Muscle of arm (tissue), 12 donors: ENCODE data around the gene ZDHHC5. TPM values are rescaled to one million over a fixed set of nuclear protein-coding genes. Genes with fewer than 3 reads are reported as not detected.
"Not testable (repeated sequence)": the region's sequence is repeated elsewhere in the genome, so short reads cannot be mapped to it uniquely, and the experiment has no call there.

Source experiments
- DNase-seq: peaks from one replicate; pipeline ENCODE4 v3.0.0-alpha.2; 2013
- polyA plus RNA-seq, 12 donors: library from polyadenylated mRNA; unstranded; fragments of 120-200 nt; gene quantifications; one replicate each; pipeline ENCODE4 v1.2.1, GENCODE V29; 2013; ENCODE audit not compliant: insufficient read length in 12 of 12

ZDHHC5 gene
- polyA plus RNA-seq, 12 donors: 26.4 to 41.8 (median 31.3) TPM; not detected in 1

DNA sequence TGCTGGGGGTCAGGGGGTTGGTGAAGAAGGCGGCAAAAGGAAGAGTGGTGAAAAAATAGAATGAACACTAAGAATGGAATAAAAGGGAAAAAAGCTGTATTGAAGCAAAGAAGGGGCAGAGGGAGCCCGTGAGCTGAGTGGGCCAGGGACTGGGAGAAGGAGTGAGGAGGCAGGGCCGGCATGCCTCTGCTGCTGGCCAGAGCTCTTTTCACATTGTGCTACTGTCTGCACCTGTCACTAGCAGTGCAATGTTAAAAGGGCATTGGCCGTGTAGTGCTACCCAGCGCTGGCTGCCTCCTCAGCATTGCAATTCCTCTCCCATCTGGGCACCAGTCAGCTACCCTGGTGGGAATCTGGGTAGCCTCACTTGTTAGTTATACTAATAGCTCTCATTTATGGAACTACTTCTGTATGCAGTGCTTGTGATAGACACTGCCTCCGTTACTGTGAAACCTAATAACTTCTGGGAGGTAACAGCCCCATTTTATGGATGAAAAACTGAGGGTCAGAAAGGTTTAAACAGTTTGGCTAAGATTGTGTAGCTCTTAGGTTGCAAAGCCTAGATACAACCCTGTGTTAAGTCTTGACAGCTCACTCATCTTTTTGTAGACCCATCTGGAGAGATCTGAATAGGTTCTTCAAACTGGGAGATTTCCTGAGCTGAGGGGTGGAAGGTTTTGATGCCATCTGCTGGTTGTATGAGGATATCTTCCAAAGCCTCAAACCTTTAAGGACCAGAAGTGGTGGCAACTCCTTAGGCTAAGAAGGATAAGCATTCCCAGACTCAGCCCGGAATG, 26.7 kb upstream of the ZDHHC5 start:
- DNase-seq: no peak

DNA sequence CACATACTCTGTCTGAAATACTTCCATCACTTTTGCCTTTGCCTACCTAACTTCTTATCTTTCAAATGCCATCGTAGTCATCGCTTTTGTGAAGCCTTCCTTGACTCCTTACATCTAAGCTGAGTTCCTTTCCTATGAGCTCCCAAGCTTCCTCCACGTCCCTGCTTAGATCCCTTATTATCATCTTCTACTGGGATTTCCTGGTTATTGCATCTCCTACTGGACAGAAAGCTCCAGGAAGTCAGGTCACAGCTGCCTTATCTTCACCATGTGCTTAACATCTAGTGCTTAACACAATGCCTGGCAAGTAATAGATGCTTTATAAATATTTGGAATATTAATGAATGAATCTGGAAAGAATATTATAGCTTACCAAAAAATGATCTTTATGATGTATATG, 24.1 kb upstream of the ZDHHC5 start:
- no peak for DNase-seq

DNA sequence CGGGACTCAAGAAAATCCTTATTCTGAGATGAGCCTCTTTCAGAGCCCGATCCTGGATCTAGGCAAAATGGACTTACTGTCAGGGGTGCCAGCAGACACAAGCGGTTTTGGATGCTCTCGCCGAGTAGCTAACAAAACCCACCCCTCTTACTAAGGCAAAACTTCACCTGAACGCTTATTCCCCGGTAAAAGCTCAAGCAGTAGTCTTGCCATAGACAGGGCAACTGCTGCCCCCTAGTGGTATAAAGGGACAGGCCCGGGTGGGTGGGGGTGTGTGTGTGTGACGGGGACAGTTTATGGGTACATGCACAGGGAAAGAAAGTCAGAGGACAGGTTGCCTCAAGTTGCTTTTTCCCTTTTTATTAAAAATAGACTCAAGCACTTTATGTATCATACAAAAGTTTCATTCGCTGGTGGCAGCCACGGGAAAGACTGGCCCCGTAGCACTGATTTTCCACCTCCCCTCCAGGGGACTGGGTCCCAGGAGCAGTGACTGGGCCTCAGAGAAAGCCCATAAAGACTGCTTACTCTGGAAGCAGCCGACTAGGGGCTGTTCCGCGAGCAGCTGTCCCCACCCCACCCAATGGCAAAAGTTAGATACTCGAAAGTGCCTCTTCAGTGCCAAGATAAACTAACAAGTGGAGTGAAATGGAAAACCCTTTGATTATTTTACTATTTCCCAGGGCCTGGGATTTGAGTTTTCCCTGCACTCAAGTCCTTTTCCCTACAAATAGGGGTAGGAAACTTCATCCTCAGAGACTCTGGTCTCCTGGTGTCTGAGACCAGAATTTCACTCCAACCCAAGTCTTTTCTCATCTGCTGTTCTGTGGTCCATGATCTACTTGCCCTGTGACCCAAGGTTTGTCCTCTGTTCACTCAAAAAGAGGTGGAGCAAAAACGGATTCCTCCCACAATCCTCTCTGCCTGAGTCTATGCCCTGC, 22.9 kb upstream of the ZDHHC5 start:
- DNase-seq: peak; percentile 78

DNA sequence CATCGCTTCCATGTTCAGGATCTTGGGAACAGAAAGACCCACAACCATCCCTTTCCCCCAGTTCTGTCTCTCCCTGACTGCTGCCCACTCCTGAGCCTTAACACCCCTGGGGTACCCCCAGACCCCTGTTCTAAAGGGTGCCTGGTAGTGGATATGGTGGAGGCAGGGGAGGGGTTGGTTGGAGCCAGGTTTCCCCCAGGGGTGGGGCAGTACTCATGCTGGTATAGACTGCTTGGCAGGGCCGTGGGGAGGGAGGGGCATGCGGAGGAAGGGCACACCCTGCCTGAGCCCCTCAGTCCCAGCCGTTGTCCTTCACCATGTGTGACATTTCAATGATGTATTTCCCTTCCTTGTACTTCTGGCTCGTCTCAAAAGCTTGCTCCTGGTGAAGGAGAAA, 22.2 kb upstream of the ZDHHC5 start:
- DNase-seq: no peak

DNA sequence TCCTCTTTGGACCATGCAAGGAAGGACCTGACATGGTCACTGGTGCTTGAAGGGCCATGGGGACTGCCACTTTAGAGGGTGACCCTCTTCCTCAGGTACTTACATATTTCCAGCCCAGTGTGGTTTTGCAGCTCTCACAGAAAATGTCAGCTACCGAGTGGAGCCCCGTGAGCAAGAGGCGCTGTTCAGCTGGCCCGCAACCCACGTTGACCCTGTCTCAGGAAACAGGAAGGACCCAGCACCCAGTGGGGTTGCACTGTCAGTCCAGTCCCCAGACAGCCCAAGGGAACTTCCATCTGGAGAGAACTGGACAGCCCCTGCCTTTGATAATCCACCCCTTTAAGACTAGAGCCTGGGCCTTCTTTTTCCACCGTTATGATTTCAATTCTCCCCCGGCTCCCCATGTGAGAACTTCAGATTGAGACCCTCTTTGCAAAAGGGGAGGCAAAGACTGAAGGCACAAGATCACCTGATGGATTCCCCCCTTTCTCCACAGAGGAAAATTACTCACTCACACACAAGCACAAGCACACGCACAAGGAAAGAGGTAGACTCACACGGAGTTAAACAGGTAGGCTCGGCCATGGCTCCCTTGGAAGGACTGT, 21.6 kb upstream of the ZDHHC5 start:
- no peak for DNase-seq

DNA sequence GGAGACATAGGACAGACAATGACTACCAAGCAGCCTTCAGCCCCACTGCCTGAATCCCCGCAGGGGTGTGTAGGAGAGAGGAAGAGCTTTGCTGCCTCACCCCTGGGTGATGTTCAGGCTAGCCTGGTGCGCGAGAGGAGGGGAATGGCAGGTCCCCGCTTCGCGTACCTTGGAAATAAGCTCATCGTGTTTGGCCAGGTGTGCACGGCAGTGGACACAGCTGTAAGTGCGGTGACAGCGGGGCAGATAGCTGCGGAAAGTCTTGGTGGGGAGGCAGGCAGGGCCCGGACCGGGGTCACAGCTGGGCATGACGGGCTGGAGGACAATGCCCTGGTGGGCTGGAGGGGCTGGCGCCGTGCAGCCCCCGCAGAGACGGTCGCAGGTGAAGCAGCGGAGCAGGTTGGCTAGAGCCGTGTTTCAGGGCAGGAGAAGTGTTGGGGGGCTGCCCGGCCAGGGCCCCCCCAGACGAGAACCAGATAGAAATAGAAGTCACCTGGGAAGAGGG, 21.1 kb upstream of the ZDHHC5 start:
- DNase-seq: no peak

DNA sequence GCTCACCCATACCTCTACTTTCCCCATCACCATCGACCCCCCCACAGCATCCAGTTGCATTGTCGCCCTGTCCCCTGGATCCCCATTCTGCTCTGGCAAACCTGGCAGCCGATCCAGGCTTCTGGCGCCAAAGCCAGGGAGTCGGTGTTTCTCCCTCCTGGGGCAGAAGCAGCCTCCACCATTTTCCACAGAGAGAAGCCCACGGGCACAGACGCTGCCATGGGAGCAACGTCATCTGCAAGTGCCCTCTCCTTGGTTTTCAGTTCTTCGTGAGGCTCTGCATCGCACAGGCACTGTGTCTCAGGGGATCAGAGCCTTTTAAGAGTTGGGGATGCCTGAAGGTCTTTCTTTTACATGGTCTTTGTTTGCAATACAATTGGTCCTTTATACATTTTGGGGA, 20.5 kb upstream of the ZDHHC5 start:
- no peak for DNase-seq

DNA sequence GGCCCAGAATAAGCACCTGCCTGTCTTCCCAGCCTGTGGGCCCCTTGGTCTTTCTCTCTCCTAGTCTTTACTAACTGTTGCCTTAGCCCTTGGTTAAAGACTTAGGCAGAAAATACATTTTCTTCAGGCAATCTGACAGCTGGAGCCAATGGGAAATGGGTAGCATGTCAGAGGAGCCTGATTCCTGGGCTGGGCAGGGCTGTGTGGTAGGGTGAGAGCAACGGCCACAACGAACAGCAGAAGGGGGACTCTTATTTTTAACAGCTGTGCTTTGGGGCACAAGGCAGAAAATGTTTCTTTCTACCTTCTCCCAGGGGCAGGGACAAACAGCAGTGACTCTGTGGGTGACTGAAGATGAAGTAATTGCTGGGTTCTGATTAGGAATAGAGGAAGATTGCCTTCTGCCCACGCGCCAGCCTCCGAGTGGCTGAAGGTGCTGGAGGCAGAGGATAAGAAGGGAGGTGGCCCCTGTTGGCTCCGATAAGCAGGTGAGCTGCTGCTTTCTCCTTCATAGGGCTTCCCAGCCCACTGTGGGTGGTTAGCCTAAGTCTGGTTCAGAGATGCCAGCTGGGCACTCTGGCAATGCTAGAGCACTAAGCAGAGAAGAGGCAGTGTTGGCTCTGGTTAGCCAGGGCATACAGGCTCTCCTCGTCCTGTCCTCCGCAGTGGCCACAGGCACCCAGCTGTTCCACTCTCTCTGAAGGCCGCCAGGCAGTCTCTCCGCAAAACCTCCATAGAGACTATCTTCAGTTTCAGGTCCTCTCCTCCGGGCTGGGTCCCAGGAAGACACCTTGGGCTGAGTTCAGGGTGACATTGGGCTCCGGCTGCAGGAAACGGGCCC, 19.7 kb upstream of the ZDHHC5 start:
- DNase-seq: no peak

DNA sequence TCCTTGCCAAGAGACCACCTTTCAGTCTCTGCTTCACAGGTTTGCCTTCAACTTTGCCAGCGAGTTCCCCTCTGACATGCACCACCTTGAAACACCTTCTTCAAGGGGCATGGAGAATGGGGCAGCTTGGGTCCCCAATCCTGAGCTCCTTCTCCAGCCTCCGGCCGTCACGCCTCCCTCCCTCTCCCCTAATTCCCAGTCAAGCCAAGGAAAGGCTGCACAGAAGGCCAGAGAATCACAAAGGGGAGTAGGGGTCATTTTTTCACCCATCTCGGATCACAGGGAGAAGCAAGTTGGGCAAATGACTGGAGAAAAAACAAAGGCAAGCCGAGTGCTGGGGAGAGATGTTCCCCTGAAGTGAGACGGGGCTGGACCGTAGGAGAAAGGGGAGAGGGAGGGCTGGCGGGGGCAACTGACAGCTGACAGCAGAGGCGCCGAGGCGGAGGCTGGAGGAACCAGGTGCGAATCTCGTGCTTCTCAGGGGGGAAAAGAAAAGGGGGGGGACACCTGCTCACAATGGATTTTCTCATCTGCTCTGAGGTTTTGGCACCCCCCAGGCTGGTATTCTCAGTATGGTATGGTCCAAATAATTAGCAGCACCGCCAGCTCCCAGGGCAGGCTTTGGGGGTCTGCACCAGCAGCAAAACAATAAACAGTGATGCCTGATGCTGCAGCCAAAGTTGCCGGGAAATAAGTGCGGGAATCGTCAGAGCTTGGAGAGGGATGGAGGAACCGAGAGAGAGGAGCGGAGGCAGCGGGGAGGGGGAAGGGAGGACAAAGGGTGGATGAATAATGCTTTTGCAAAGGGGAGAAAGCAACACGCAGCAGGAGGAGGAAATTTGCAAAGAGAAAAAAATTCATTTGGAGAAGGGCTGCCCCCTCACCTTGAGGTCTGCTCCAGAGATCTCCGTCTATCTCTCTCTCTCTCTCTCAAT, 18.8 kb upstream of the ZDHHC5 start:
- DNase-seq: no peak

DNA sequence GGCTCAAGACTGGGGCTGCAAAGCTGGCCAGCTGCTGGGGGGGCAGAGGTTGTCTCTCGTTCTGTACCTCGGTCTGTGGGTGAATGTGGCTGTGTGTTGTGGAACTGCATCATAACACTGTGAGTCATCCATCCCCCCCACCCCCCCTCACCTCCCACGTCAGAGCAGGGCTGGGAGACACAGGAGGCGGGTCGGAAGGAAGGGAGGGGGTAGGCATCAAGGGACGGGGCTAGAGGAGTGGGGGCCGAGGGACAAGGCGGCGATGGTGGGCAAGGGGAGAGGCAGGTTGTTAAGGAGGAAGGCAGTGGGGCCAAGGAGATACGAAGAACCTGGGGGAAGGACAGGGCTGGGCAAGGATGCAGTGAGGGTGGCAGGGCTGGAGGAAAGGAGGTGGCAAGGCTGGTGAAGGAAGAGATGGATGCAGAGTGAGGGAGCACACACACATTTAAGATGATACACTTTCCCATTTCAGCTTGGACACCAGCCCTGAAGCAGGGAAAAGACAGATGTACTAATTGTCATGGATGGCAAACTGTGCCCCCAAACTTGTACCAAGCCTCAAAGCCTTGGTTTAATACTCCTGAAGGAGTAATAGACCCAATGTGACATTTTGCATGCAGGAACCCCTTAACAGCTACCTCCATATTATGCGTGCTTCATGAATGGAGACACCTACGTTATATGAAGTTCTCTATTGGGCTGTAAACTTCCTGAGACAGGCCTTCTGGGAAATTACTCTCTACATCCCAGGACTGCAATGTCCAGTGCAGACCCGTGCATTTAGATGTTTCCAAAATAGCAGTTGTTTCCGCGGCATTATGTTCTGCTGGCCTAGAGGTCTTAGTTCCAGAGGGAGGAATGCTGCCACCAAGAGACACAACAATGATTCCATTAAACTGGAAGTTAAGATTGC, 17.8 kb upstream of the ZDHHC5 start, which contains the start of gene YPEL4:
Gene YPEL4, minus strand, starts transcription at position 87 of the 913 bp plus-strand sequence. CDS start 2,805 bp downstream, outside the sequence.
- DNase-seq: no peak

DNA sequence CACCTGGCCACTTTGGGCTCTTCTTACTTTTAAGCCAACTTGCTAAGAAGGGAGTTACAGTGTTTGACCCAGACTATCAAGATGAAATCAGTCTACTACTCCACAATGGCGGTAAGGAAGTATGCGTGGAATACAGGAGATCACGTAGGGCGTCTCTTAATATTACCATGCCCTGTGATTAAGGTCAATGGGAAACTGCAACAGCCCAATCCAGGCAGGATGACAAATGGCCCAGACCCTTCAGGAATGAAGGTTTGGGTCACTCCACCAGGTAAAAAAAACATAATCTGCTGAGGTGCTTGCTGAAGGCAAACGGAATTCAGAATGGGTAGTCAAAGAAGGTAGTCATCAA, 17.2 kb upstream of the ZDHHC5 start:
- DNase-seq: no peak

DNA sequence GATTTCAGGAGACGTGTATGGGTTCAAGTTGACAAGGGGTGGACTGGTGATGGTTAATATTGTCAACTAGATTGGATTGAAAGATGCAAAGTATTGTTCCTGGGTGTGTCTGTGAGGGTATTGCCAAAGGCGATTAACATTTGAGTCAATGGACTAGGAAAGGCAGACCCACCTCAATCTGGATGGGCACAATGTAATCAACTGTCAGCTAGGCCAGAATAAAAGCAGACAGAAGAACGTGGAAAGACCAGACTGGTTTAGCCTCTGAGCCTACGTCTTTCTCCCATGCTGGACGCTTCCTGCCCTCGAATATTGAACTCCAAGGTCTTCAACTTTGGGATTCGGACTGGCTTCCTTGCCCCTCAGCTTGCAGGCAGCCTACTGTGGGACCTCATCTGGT, 16.5 kb upstream of the ZDHHC5 start:
- no peak for DNase-seq

DNA sequence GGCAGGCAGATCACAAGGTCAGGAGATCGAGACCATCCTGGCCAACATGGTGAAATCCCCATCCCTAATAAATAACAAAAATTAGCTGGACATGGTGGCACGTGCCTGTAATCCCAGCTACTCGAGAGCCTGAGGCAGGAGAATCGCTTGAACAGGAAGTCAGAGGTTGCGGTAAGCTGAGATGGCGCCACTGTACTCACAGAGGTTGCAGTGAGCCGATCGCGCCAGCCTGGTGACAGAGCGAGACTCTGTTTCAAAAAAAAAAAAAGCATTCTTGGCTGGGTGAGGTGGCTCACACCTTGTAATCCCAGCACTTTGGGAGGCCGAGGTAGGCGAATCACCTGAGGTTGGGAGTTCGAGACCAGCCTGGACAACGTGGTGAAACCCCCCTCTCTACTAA, 15.7 kb upstream of the ZDHHC5 start:
- not testable (repeated sequence) for DNase-seq

DNA sequence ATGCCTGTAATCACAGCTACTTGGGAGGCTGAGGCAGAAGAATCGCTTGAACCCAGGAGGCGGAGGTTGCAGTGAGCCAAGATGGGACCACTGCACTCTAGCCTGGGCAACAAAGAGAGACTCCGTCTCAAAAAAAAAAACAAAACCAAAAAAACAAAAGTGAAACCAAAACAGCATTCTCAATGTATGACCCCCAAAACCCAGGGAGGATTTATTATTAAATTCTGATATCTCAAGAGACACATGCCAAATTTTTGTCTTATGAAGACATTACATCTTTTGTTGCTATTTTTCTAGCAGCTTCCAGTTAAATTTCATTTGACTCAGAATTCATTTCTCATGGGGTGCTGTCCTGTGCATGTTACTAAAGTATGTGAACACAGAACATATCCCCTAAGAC, 15.3 kb upstream of the ZDHHC5 start:
- no peak for DNase-seq

DNA sequence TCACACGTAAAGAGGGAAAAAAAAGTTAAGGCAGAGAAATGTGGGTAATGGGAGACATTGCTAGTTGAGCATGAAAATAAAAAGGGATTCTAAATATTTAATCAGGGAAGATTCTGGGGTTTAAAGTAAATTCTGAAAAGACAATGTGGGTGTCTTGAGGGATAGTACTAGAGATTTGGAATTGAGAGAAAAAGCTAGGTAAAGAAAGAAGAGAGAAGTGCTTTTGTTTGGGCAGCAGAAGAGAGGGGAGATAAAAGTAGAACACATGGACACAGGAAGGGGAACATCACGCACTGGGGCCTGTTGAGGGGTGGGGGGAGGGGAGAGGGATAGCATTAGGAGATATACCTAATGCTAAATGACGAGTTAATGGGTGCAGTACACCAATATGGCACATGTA, 14.8 kb upstream of the ZDHHC5 start:
- DNase-seq: no peak

DNA sequence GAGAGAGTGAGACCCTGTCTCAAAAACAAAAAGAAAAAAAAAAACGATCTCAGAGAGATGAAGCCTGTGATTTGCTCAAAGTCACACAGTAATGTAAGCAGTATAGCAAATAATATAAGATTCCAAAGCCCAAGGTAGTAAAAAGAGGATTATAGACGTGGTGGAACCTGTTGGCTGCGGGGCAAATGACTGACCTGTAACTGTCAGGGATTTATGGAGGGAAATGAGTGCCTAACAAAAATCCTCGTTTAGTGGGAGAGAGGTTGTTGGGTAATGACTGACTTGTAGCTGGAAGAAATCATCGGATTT, 11.1 kb upstream of the ZDHHC5 start:
- no peak for DNase-seq

DNA sequence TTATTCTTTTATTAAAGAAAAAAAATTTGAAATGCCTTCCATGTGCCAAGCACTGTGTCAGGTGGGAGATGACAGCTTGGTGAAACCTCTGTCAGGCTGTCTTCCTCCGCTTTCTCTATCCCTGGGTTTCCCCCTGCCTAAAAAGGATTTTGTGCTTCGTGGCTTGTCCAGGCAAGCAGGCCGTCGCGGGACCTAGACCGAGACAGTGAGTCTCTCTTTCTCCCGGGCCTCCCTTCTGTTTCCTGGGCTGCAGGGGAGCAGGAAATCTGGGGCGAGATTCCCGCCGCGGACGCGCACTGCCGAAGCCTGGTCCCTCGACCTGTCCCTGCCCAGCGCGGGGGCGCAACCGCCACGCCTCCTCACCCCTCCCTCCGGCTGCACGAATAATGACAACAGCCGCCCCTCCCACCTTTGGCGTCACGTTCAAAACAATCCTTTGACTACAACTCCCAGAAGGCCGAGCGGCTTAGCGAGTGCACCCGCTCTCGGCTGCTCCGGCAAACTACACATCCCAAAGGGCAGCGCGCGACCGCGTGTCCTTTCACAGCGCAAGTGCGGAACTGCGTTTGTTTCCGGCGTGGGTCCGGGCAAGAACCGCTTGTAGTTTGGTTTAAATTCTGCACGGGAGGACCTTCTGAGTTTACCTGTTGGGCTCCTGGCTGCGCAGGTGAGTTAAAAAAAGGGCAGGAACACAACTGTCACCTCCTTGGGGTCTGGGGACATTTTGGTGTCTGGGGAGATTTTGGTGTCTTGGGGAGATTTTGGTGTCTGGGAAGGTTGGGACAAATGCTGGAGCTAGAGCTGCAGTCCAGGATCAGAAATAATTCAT, 10.5 kb upstream of the ZDHHC5 start, which contains the start of gene CLP1:
Gene CLP1, plus strand, starts transcription at position 569 of the 829 bp plus-strand sequence. CDS start 1,715 bp downstream, outside the sequence.
- DNase-seq: peak; percentile 100

DNA sequence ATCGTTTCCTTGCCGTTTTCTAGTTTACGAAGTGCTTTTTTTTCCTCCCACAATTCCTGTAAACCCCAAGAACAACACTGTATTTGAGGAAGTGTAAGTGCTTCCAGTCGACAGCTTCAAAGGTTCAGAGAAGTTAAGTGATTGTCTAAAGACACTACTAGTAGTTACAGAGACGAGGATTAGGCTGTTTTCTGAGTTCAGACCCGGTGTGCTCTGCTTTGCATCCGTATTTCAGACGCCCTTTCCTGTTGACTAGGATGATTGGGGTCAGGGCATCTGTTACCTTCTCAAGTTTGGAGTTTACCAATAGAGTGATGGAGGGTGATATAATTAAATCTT, 9.9 kb upstream of the ZDHHC5 start:
- DNase-seq: no peak
